SK-N-SH treated with all-trans-retinoic acid at 6 μM for 48 hours (cell line): ENCODE data around the gene MARS1.
A peak's percentile ranks its signal among the peaks of the same experiment; 100 is the strongest.

Experiments used
- ATAC-seq: fragments of 200-7000 bp; cut with Tn5 transposase; 3 replicates; pipeline ENCODE4 v1.9.1; 2020; ENCODE audit warnings: mild to moderate bottlenecking, moderate library complexity
- ARNTL ChIP-seq: fragments of 450-650 bp; formaldehyde crosslinking; IDR thresholded peaks from 2 replicates; pipeline ENCODE4 v1.5.0; 2020; ENCODE audit warnings: low read depth, mild to moderate bottlenecking, moderate library complexity, borderline replicate concordance
- BACH2 ChIP-seq: fragments of 250-450 bp; sonication (Bioruptor Pico); IDR thresholded peaks from 2 replicates; pipeline ENCODE4 v1.9.0; 2021; ENCODE audit warnings: mild to moderate bottlenecking, borderline replicate concordance
- ESRRG ChIP-seq: fragments of 250-450 bp; sonication (Bioruptor Pico); IDR thresholded peaks from 2 replicates; pipeline ENCODE4 v1.6.1; 2021; ENCODE audit warnings: mild to moderate bottlenecking
- GLIS3 ChIP-seq: fragments of 250-450 bp; sonication (Bioruptor Pico); IDR thresholded peaks from 2 replicates; pipeline ENCODE4 v1.5.0; 2020; ENCODE audit warnings: mild to moderate bottlenecking, moderate library complexity
- ISL1 ChIP-seq: fragments of 250-450 bp; sonication (Bioruptor Pico); IDR thresholded peaks from 2 replicates; pipeline ENCODE4 v2.1.2; 2022; ENCODE audit warnings: mild to moderate bottlenecking, moderate library complexity
- OSR1 ChIP-seq: fragments of 250-450 bp; sonication (Bioruptor Pico); IDR thresholded peaks from 2 replicates; pipeline ENCODE4 v1.8.0; 2022; ENCODE audit warnings: moderate library complexity, mild to moderate bottlenecking, inconsistent platforms
- PPARA ChIP-seq: fragments of 250-450 bp; sonication (Bioruptor Pico); IDR thresholded peaks from 2 replicates; pipeline ENCODE4 v1.5.0; 2020; ENCODE audit warnings: mild to moderate bottlenecking, borderline replicate concordance
- RARB ChIP-seq: fragments of 250-450 bp; sonication (Bioruptor Pico); IDR thresholded peaks from 2 replicates; pipeline ENCODE4 v1.8.0; 2021; ENCODE audit warnings: mild to moderate bottlenecking, moderate library complexity
- SNAI2 ChIP-seq: fragments of 250-450 bp; sonication (Bioruptor Pico); IDR thresholded peaks from 2 replicates; pipeline ENCODE4 v1.5.0; 2020; ENCODE audit warnings: mild to moderate bottlenecking, moderate library complexity
- TCF4 ChIP-seq: fragments of 250-450 bp; sonication (Bioruptor Pico); IDR thresholded peaks from 2 replicates; pipeline ENCODE4 v1.8.0; 2021; ENCODE audit warnings: mild to moderate bottlenecking, moderate library complexity, borderline replicate concordance
- TOX ChIP-seq: fragments of 250-450 bp; sonication (Bioruptor Pico); IDR thresholded peaks from 2 replicates; pipeline ENCODE4 v1.8.0; 2021; ENCODE audit warnings: mild to moderate bottlenecking, moderate library complexity, borderline replicate concordance
- ZC3H10 ChIP-seq: fragments of 250-450 bp; sonication (Bioruptor Pico); IDR thresholded peaks from 2 replicates; pipeline ENCODE4 v1.5.1; 2021; ENCODE audit warnings: mild to moderate bottlenecking, moderate library complexity
- ZFP30 ChIP-seq: fragments of 450-650 bp; formaldehyde crosslinking; IDR thresholded peaks from 2 replicates; pipeline ENCODE4 v1.5.0; 2022; ENCODE audit warnings: mild to moderate bottlenecking, moderate library complexity
- ZNF565 ChIP-seq: fragments of 450-650 bp; formaldehyde crosslinking; conservative IDR thresholded peaks from 2 replicates; pipeline ENCODE4 v1.5.0; 2020; ENCODE audit warnings: low read depth, mild to moderate bottlenecking, moderate library complexity
- ZNF70 ChIP-seq: fragments of 450-650 bp; formaldehyde crosslinking; IDR thresholded peaks from 2 replicates; pipeline ENCODE4 v1.5.0; 2020; ENCODE audit warnings: mild to moderate bottlenecking, moderate library complexity
- TF ChIP-seq, protein P1 (sequence below): fragments of 250-450 bp; sonication (Bioruptor Pico); IDR thresholded peaks from 2 replicates; pipeline ENCODE4 v1.8.0; 2020; ENCODE audit warnings: mild to moderate bottlenecking, moderate library complexity, borderline replicate concordance
- TF ChIP-seq, protein P2 (sequence below): fragments of 250-450 bp; sonication (Bioruptor Pico); IDR thresholded peaks from 2 replicates; pipeline ENCODE4 v1.5.1; 2021; ENCODE audit warnings: mild to moderate bottlenecking, moderate library complexity
- TF ChIP-seq, protein P3 (sequence below): fragments of 250-450 bp; sonication (Bioruptor Pico); IDR thresholded peaks from 2 replicates; pipeline ENCODE4 v1.5.0; 2020; ENCODE audit warnings: mild to moderate bottlenecking, moderate library complexity
- TF ChIP-seq, protein P4 (sequence below): fragments of 250-450 bp; sonication (Bioruptor Pico); IDR thresholded peaks from 2 replicates; pipeline ENCODE4 v1.5.1; 2020; ENCODE audit warnings: low read depth, mild to moderate bottlenecking, moderate library complexity

Gene MARS1

DNA sequence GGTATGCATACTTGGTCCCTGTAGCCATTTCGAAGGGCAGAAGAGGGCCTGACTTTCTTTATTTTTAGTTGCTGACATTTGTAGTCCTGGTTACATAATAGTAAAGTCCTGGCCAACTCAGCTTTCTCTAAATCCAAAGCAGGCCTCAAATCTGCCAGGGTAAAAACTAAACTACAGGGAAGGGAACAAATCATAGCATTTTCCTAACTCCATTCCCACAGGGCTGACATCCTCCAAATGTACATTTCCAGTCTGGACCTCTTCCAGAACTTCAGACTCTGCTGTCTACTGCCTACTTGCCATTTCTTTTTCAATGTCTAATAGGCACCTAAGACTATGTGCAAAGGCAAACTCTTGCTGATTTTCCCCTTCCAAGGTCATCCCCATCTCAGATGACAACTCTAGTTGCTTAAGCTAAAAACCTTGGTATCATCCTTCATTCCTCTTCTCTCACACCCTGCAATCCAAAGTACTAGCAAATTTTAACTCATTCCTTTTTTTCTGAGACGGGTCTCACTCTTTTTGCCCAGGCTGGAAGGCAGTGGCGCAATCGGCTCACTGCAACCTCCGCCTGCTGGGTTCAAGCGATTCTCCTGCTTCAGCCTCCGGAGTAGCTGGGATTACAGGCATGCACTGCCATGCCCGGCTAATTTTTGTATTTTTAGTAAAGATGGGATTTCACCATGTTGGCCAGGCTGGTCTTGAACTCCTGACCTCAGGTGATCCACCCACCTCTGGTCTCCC lies 30.5 kb downstream of the MARS1 start:
- ATAC-seq, result no peak
- TF ChIP-seq GLIS3 (CRISPR knock-in tag), result no peak
- no peak for TF ChIP-seq ZFP30 (CRISPR knock-in tag)
- TF ChIP-seq, protein P1, sequence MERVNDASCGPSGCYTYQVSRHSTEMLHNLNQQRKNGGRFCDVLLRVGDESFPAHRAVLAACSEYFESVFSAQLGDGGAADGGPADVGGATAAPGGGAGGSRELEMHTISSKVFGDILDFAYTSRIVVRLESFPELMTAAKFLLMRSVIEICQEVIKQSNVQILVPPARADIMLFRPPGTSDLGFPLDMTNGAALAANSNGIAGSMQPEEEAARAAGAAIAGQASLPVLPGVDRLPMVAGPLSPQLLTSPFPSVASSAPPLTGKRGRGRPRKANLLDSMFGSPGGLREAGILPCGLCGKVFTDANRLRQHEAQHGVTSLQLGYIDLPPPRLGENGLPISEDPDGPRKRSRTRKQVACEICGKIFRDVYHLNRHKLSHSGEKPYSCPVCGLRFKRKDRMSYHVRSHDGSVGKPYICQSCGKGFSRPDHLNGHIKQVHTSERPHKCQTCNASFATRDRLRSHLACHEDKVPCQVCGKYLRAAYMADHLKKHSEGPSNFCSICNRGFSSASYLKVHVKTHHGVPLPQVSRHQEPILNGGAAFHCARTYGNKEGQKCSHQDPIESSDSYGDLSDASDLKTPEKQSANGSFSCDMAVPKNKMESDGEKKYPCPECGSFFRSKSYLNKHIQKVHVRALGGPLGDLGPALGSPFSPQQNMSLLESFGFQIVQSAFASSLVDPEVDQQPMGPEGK (CRISPR knock-in tag), result no peak
- TF ChIP-seq, protein P2, sequence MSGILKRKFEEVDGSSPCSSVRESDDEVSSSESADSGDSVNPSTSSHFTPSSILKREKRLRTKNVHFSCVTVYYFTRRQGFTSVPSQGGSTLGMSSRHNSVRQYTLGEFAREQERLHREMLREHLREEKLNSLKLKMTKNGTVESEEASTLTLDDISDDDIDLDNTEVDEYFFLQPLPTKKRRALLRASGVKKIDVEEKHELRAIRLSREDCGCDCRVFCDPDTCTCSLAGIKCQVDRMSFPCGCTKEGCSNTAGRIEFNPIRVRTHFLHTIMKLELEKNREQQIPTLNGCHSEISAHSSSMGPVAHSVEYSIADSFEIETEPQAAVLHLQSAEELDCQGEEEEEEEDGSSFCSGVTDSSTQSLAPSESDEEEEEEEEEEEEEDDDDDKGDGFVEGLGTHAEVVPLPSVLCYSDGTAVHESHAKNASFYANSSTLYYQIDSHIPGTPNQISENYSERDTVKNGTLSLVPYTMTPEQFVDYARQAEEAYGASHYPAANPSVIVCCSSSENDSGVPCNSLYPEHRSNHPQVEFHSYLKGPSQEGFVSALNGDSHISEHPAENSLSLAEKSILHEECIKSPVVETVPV (CRISPR knock-in tag), result no peak
- TF ChIP-seq OSR1 (CRISPR knock-in tag), result no peak
- no peak for TF ChIP-seq RARB (CRISPR knock-in tag)
- TF ChIP-seq ESRRG (CRISPR knock-in tag), result no peak
- no peak for TF ChIP-seq SNAI2 (CRISPR knock-in tag)
- TF ChIP-seq, protein P3, sequence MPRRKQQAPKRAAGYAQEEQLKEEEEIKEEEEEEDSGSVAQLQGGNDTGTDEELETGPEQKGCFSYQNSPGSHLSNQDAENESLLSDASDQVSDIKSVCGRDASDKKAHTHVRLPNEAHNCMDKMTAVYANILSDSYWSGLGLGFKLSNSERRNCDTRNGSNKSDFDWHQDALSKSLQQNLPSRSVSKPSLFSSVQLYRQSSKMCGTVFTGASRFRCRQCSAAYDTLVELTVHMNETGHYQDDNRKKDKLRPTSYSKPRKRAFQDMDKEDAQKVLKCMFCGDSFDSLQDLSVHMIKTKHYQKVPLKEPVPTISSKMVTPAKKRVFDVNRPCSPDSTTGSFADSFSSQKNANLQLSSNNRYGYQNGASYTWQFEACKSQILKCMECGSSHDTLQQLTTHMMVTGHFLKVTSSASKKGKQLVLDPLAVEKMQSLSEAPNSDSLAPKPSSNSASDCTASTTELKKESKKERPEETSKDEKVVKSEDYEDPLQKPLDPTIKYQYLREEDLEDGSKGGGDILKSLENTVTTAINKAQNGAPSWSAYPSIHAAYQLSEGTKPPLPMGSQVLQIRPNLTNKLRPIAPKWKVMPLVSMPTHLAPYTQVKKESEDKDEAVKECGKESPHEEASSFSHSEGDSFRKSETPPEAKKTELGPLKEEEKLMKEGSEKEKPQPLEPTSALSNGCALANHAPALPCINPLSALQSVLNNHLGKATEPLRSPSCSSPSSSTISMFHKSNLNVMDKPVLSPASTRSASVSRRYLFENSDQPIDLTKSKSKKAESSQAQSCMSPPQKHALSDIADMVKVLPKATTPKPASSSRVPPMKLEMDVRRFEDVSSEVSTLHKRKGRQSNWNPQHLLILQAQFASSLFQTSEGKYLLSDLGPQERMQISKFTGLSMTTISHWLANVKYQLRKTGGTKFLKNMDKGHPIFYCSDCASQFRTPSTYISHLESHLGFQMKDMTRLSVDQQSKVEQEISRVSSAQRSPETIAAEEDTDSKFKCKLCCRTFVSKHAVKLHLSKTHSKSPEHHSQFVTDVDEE, result no peak

DNA sequence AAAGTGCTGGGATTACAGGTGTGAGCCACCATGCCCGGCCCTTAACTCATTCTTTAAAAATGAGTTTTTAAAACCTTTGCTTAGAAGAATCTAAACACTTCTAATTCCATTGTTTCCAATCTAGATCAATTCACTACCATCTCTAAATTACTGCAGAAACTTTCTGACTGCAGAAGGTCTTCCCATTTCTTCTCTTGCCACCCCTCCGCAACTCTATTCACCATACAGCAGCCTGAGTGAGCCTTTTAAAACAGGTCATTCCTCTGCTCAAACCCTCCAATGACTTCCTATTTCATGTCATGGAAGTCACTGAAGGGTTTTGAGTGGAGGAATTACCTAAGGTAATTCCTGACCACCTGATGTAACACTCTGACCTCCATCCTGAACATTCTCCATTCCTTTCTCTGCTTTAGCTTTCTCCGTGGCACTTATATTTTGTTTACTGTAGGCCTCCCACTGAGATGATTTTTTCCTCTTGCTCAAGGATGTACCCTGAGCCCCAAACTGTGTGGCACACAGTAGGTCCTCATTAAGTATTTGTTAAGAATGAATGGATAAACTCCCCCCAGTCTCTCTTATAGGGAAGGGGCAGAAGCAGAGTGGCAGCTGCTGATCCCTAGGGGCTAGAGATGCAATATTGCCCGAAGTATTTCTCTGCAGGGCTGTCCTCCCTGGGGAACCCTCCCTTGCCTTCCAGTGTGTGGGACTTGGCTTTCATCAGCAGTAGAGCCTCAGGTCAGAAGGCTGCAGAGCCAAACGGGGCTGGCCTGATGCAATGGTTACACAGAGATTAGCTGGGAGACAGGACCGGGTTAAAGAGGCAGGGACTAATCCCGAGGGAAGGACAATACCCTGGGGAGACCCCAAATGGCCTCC lies 31.3 kb downstream of the MARS1 start:
- TF ChIP-seq TOX (CRISPR knock-in tag), result no peak
- TF ChIP-seq, protein P2 (CRISPR knock-in tag), result no peak
- TF ChIP-seq GLIS3 (CRISPR knock-in tag), result no peak
- no peak for TF ChIP-seq OSR1 (CRISPR knock-in tag)
- no peak for TF ChIP-seq PPARA
- TF ChIP-seq BACH2 (CRISPR knock-in tag), result no peak
- TF ChIP-seq, protein P4, sequence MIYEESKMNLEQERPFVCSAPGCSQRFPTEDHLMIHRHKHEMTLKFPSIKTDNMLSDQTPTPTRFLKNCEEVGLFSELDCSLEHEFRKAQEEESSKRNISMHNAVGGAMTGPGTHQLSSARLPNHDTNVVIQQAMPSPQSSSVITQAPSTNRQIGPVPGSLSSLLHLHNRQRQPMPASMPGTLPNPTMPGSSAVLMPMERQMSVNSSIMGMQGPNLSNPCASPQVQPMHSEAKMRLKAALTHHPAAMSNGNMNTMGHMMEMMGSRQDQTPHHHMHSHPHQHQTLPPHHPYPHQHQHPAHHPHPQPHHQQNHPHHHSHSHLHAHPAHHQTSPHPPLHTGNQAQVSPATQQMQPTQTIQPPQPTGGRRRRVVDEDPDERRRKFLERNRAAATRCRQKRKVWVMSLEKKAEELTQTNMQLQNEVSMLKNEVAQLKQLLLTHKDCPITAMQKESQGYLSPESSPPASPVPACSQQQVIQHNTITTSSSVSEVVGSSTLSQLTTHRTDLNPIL (CRISPR knock-in tag), result no peak
- TF ChIP-seq, protein P3, result no peak
- no peak for TF ChIP-seq RARB (CRISPR knock-in tag)
- no peak for TF ChIP-seq ZC3H10 (CRISPR knock-in tag)
- no peak for TF ChIP-seq TCF4 (CRISPR knock-in tag)
- TF ChIP-seq ARNTL (CRISPR knock-in tag), result no peak
- no peak for TF ChIP-seq ESRRG (CRISPR knock-in tag)
- TF ChIP-seq ZNF70, result no peak
- TF ChIP-seq, protein P1 (CRISPR knock-in tag), result no peak
- no peak for TF ChIP-seq ISL1 (CRISPR knock-in tag)
- no peak for TF ChIP-seq ZNF565

More for the DNA sequence above, 31.3 kb downstream of the MARS1 start:
- ATAC-seq, result peak; percentile 7
